Natural killer cell treated with Interleukin-12 subunit alpha and Interleukin-12 subunit beta and Interleukin-15 and Interleukin-18, amount 100 ng/mL, for 72 hours (primary cell): ENCODE measurements around the gene ARRDC2. TPM values are rescaled to one million over a fixed set of nuclear protein-coding genes. Genes with fewer than 3 reads are reported as not detected.
A peak's percentile ranks its signal among the peaks of the same experiment; 100 is the strongest.

Source experiments
- ATAC-seq, 2 donors: fragments of 150-1000 bp; cut with Tn5 transposase in 1 of 2; sonication (Bioruptor Pico), chemical (Tn5 transposase) in 1 of 2; 2 replicates each; pipeline ENCODE4 v1.10.0; 2021
- DNase-seq: peaks from one replicate; pipeline ENCODE4 v3.0.0; 2022; ENCODE audit warnings: low spot score
- H3K27ac Mint-ChIP-seq, 2 donors: 1 replicate in 1 of 2; 2 replicates in 1 of 2; pipeline ENCODE4 v1.8.0; 2022; ENCODE audit warnings: mixed read lengths in 2 of 2, mild to moderate bottlenecking in 1 of 2, moderate library complexity in 1 of 2
- H3K27me3 Mint-ChIP-seq, 2 donors: 1 replicate in 1 of 2; 2 replicates in 1 of 2; pipeline ENCODE4 v1.8.0; 2022; ENCODE audit warnings: mixed read lengths in 2 of 2
- H3K36me3 Mint-ChIP-seq: one replicate; pipeline ENCODE4 v1.8.0; 2022; ENCODE audit warnings: mixed read lengths
- H3K4me1 Mint-ChIP-seq, 2 donors: 1 replicate in 1 of 2; 2 replicates in 1 of 2; pipeline ENCODE4 v1.8.0; 2022; ENCODE audit warnings: low read depth in 2 of 2, mixed read lengths in 2 of 2, mild to moderate bottlenecking in 1 of 2
- H3K4me3 Mint-ChIP-seq: one replicate; pipeline ENCODE4 v1.8.0; 2022; ENCODE audit warnings: mixed read lengths
- H3K9me3 Mint-ChIP-seq: 2 replicates; pipeline ENCODE4 v1.8.0; 2022; ENCODE audit warnings: mixed read lengths
- total RNA-seq, 2 donors: library from RNA; stranded (reverse); gene quantifications; one replicate each; pipeline ENCODE4 v1.2.3, GENCODE V29; 2022

The ARRDC2 gene
- total RNA-seq, 2 donors from 2014 or later = 34.0 to 34.8 TPM

DNA sequence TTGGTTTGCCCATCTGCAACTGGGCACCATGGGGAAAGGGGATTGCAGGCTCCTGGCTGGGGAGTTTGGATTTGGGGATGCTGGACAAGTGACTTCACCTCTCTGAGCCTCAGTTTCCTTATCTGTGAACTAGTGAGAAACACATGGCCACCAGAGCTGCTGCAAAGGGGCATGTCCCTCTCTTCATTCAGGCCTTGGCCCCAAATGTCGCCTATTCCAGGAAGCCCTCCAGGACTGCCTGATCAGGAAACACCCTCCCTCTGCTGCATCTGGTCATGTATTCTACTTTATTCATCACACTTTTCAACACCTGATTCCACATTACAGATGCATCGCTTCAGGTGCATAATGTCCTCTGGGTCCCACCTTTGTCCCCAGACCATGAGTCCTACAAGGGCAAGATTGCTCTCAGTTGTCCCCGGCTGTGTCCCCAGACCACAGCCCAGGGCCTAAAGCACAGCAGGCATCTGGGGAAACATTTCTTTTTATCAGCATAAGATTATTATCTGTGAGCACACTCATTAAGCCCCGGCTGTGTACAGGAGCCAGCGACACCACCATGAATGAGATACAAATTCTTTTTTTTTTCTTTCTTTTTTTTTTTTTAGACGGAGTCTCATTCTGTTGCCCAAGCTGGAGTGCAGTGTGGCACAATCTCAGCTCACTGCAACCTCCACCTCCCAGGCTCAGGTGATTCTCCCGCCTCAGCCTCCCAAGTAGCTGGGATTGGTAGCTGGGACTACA is 37.5 kb downstream of the ARRDC2 start:
- DNase-seq = no peak
- Mint-ChIP-seq H3K27me3 (peaks cover 18 to 20% of the 10 kb centered on the region in 2 donors), H3K9me3 (no peaks in the 10 kb centered on the region), H3K4me3 (peak overlapping the region; percentile 78), H3K36me3 (no peaks in the 10 kb centered on the region), H3K4me1 (peaks cover 43 to 50% of the 10 kb centered on the region in 2 donors), H3K27ac (peak overlapping the region; percentile 70 to 84)
- no peak for ATAC-seq

DNA sequence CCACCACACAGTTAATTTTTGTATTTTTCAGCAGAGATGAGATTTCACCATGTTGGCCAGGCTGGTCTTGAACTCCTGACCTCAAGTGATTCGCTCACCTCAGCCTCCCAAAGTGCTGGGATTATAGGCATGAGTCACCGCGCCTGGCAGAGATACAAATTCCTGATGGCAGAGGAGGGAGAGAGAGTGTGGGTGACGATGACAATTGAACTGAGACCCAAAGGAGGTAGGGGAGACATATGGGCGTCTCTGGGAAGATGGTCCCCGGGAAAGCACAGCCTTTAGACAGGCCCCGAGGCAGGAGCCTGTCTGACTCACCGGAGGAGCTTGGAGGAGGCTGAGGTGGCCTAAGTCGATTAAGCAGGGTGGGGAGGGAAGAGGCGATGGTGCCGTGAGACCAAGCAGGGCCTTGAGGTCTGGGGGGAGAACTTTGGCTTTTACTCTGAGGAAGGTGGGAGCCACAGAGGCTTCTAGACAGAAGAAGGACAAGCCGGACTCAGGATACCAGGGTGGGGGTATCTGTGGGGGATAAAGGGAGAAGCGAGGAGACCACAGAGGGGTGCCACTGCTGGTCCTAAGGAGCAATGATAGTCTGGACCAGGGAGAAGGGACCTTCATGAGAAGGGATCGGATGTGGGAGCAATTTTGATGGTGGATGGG is 38.2 kb downstream of the ARRDC2 start:
- H3K4me3 Mint-ChIP-seq = peak overlapping the region; percentile 78
- H3K4me1 Mint-ChIP-seq = peaks cover 44 to 51% of the 10 kb centered on the region in 2 donors
- ATAC-seq = no peak
- peak overlapping the region in 1 of 2 donors; percentile 70 for H3K27ac Mint-ChIP-seq
- no peaks in the 10 kb centered on the region for H3K9me3 Mint-ChIP-seq
- no peaks in the 10 kb centered on the region for H3K36me3 Mint-ChIP-seq
- DNase-seq = no peak
- peaks cover 18 to 20% of the 10 kb centered on the region in 2 donors for H3K27me3 Mint-ChIP-seq

DNA sequence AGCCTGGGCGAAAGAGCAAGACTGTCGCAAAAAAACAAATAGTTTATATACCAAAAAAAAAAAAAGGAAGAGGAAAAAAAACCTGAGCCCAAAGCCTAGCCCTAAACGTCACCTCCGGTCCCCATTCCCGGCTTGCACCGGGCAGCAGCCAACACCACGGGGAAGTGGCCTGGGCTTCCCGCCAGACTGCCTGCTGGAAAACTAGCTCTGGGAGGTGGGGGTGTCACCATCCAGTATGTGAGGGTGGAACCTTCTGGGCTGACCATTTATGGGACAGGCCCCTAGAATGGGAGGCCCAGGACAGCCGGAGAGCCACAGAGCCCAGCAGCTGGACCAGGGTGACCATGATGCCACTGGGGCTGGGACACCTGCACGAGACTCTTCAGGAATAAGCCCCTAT is 41.4 kb downstream of the ARRDC2 start:
- no peaks in the 10 kb centered on the region for H3K9me3 Mint-ChIP-seq
- ATAC-seq (no peak), DNase-seq (no peak)
- H3K4me3 Mint-ChIP-seq = no peak overlapping the region
- peaks cover 31 to 36% of the 10 kb centered on the region in 2 donors for H3K4me1 Mint-ChIP-seq
- H3K27ac Mint-ChIP-seq = no peak overlapping the region
- H3K36me3 Mint-ChIP-seq = no peaks in the 10 kb centered on the region
- H3K27me3 Mint-ChIP-seq = peaks cover 8 to 16% of the 10 kb centered on the region in 2 donors

DNA sequence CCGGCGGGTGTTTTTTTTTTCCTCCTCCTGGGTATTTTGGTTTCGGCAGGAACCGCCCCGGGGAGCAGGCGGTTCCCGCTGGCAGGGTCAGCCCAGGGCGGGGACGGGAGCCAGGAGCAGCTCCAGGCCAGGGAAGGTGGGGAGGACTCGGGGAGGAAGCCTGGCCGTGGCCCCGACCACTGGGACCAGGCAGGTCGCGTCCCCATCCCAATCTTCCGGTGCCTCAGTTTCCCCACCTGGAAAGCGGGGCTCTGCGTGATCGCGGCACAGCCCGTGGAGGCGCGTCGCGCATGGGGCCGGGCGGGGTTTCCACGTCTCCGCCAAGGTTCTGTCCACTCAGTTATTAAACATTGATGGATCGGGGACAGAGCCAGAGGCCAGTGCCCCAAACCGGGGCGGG is 43.9 kb downstream of the ARRDC2 start:
- ATAC-seq (no peak), DNase-seq (no peak)
- H3K9me3 Mint-ChIP-seq = no peaks in the 10 kb centered on the region
- no peaks in the 10 kb centered on the region for H3K36me3 Mint-ChIP-seq
- H3K4me3 Mint-ChIP-seq = no peak overlapping the region
- peaks cover 8 to 13% of the 10 kb centered on the region in 2 donors for H3K27me3 Mint-ChIP-seq
- H3K27ac Mint-ChIP-seq = no peak overlapping the region
- H3K4me1 Mint-ChIP-seq = peaks cover 10 to 21% of the 10 kb centered on the region in 2 donors

DNA sequence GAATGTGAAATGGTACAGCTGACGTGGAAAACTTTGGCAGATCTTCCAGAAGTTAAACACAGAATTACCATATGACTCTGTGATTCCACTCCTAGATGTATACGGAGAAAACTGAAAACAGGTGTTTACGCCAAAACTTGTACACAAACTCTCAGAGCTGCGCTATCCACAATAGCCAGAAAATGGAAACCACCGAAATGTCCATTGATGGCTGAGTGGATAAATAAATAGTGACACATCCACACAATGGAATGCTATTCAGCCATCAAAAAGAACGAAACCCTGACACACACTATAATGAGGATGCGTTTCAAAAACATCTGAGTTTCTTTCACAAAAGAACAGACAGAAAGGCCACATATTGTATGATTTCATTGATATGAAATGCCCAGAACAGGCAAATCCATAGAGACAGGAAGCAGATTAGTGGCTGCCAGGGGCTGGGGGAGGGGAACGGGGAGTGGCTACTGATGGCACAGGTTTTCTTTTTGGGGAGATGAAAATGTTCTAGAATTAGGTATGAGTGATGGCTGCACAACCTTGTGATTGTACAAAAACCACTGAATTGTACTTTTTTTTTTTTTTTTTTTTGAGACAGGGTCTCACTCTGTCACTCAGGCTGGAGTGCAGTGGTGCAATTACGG is 45.7 kb downstream of the ARRDC2 start:
- Mint-ChIP-seq H3K27ac (no peak overlapping the region), H3K36me3 (no peaks in the 10 kb centered on the region), H3K27me3 (peaks cover 8 to 10% of the 10 kb centered on the region in 2 donors), H3K9me3 (no peaks in the 10 kb centered on the region), H3K4me1 (peaks cover 17 to 27% of the 10 kb centered on the region in 2 donors), H3K4me3 (no peak overlapping the region)
- DNase-seq (no peak), ATAC-seq (no peak)

DNA sequence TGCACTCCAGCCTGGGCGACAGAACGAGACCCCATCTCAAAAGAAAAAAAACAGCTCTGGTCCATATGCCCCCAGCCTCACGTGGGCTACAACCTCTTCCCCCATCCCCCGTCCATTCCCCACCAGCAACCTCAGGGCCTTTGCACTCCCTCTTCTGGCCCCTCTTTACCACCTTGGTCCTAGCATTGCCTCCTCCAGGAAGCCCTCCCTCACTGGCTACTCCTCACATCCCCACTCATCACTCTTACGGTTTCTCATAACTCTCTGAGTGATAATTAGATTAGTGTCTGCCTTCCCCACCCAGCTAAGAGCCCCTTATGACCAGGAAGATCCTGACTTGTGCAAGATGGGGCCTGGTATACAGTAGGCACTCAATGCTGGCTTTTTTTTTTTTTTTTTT is 48.0 kb downstream of the ARRDC2 start:
- Mint-ChIP-seq H3K27ac (no peak overlapping the region), H3K4me1 (peaks cover 8 to 19% of the 10 kb centered on the region in 2 donors), H3K4me3 (no peak overlapping the region), H3K36me3 (no peaks in the 10 kb centered on the region), H3K27me3 (peaks cover 0 to under 1% of the 10 kb centered on the region in 2 donors), H3K9me3 (no peaks in the 10 kb centered on the region)
- no peak for DNase-seq
- no peak for ATAC-seq

DNA sequence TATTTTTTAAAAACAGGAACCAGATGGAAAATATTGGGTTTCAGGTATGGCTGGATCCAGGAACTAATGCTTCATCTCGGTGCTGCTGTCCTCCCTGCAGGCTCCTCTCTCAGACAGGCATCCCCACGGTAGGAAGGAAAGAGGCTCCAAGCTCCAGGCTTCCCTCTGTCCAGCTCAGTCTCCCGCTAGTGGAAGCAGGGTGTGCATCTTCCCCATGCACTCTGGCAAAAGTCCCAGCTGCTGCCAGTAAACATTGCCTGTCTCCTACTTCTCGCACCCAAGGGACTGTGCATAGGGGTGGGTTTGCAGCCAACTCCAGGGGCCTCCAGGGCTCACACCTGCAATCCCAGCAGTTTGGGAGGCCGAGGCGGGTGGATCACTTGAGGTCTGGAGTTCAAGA is 49.6 kb downstream of the ARRDC2 start:
- peak overlapping the region; percentile 61 to 83 for H3K27ac Mint-ChIP-seq

DNA sequence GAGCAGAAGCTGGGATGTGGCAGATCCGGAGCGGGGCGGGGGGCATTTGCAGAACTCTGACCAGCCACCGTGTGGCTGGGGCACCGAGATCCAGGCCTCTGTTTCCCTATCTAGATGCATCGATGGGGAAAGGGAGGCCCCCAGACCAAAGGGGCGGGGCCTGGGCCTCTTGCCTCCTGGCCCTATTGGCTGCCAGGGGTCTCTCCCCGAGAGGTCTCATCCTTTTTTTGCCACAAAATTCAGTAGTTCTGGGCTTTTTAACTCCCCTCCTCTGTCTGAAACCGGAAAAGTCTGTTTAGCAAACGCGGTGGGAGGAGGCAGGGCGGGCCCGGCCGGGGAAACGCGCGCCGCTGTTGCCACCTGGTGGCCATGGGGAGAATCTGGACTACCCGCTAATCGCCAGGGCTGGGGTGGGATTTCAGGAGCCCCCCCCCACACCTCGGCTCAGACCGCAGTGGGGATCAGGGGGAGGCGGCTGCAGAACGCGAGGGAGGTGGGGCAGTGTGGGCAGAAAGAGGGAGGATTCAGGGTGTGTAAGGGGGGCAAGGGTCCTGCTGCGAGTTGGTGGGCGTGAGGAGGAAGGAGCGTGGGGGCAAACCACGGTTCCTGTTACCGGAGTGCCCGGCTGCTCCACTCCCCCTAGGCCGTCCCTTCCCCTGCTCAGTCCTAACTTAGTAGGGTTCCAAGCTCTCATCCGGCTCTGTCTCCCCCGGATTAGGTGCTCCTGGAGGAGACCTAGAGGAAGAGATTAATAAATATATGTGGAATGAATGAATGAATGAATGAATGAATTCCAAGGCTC is 50.4 kb downstream of the ARRDC2 start:
- H3K4me3 Mint-ChIP-seq = peak overlapping the region; percentile 42
- DNase-seq (peak; percentile 85), ATAC-seq (peak; percentile 88 to 94)
- no peaks in the 10 kb centered on the region for H3K36me3 Mint-ChIP-seq
- H3K27ac Mint-ChIP-seq = peak overlapping the region; percentile 61 to 83
- no peaks in the 10 kb centered on the region for H3K27me3 Mint-ChIP-seq
- H3K9me3 Mint-ChIP-seq = no peaks in the 10 kb centered on the region
- peaks cover 8 to 14% of the 10 kb centered on the region in 2 donors for H3K4me1 Mint-ChIP-seq

More for the DNA sequence above, 49.6 kb downstream of the ARRDC2 start:
- Mint-ChIP-seq H3K9me3 (no peaks in the 10 kb centered on the region), H3K36me3 (no peaks in the 10 kb centered on the region), H3K4me3 (no peak overlapping the region), H3K4me1 (peaks cover 8 to 17% of the 10 kb centered on the region in 2 donors), H3K27me3 (no peaks in the 10 kb centered on the region)
- ATAC-seq = no peak
- no peak for DNase-seq

DNA sequence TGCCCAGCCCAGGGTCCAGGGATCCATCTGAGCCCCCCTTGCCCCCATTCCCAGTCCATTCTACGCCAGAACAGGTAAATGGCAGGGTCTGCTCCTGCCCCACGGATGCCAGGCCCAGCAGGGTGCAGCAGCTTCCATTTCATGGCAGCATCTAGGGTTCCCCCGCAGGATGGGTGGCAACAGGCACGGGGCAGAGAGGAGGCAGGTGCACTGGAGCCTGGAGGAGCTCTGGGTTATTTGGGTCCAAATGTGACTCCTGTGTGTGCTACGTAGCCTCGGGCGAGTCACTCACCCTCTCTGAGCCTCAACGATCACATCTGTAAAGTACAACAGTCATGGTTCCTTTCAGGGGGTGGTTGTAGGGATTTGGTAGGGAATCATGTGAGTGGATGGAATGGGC is 51.3 kb downstream of the ARRDC2 start:
- Mint-ChIP-seq H3K27me3 (no peaks in the 10 kb centered on the region), H3K4me1 (peaks cover 8 to 11% of the 10 kb centered on the region in 2 donors)

DNA sequence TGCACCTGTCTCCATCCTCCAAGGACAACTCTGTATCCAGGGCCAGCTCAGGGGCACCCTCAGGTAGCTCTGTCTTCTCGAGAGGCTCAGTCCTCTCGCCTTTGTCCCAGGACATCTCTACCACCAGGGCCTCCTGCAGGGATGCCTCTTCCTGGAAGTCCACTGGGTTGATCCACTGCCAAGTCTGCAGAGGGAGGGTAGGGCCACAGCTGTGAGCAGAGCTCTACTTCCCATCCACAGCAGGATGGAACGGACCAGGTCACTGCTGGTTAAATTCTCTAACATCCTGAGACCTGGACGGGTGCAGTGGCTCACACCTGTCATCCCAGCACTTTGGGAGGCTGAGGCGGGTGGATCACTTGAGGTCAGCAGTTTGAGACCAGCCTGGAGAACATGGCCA is 51.9 kb downstream of the ARRDC2 start:
- no peak for ATAC-seq
- H3K36me3 Mint-ChIP-seq = no peaks in the 10 kb centered on the region

More for the DNA sequence above, 51.3 kb downstream of the ARRDC2 start:
- DNase-seq = no peak
- H3K27ac Mint-ChIP-seq = no peak overlapping the region
- no peaks in the 10 kb centered on the region for H3K9me3 Mint-ChIP-seq
- no peaks in the 10 kb centered on the region for H3K36me3 Mint-ChIP-seq
- H3K4me3 Mint-ChIP-seq = no peak overlapping the region
- ATAC-seq = no peak

DNA sequence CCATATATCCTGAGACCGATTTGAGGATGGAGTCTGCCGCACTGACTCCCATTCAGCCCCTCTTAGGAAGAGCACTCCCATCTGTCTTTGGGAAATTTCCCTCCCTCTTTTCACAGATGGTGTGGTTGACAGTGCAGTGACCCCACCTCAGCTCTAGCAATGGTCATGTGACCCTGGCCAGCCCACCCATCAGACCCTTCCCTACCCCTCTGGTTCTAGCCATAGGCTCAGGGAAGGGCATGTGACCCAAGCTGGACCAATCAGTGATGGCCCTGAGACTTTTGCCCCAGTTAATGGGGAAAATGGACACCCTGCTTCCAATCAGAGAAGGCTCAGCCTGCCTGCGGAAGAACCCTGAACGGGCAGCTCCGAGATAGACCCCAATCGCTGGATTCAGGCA is 52.5 kb downstream of the ARRDC2 start:
- Mint-ChIP-seq H3K36me3 (no peaks in the 10 kb centered on the region), H3K27ac (no peak overlapping the region), H3K27me3 (no peaks in the 10 kb centered on the region), H3K9me3 (no peaks in the 10 kb centered on the region), H3K4me3 (no peak overlapping the region), H3K4me1 (peaks cover 8 to 14% of the 10 kb centered on the region in 2 donors)
- ATAC-seq = no peak
- no peak for DNase-seq

More for the DNA sequence above, 51.9 kb downstream of the ARRDC2 start:
- DNase-seq = no peak
- Mint-ChIP-seq H3K9me3 (no peaks in the 10 kb centered on the region), H3K4me3 (no peak overlapping the region), H3K27ac (no peak overlapping the region), H3K27me3 (no peaks in the 10 kb centered on the region), H3K4me1 (peaks cover 8 to 11% of the 10 kb centered on the region in 2 donors)

DNA sequence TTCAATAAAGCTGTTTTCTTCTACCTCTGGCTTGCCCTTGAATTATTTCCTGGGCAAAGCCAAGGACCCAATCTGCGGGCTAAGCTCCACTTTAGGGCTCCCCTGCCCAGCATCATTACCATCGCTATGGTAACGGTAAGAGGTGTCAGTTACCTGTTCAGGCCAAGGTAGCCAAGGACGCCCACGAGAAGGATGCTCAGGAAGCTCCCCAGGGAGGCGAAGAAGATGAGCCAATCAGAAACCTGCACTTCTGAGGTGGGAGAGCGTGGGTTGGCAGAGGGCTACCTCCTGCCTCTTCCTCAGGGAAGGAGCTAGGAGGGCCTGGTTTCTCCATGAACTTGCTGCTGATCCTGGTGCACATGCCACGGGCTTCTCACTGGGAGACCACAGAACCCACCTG is 54.1 kb downstream of the ARRDC2 start:
- Mint-ChIP-seq H3K9me3 (no peaks in the 10 kb centered on the region), H3K27me3 (no peaks in the 10 kb centered on the region), H3K36me3 (no peaks in the 10 kb centered on the region), H3K27ac (no peak overlapping the region), H3K4me1 (peaks cover 8 to 11% of the 10 kb centered on the region in 2 donors), H3K4me3 (no peak overlapping the region)
- no peak for ATAC-seq
- DNase-seq = no peak

DNA sequence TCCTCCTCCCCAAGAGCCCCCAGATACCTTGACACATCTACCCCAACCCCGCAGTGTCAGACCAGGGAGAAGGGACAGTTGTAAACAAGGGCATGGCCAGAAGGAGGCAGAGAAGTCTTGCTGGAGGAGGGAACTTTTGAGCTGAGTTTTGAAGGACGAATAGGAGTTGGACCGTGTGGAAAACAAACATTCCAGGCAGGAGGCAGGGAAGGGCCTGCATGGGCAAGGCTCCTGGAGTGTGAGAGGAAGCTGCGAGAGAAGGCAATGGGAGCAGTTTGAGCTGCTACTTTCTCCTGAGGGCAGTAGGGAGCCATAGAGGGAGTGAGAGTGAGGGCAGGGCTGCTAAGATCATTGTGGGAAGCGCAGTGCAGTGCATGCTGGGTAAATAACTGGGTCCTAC is 55.5 kb downstream of the ARRDC2 start:
- no peak overlapping the region for H3K27ac Mint-ChIP-seq
- H3K36me3 Mint-ChIP-seq = no peaks in the 10 kb centered on the region
- no peaks in the 10 kb centered on the region for H3K27me3 Mint-ChIP-seq
- H3K4me3 Mint-ChIP-seq = no peak overlapping the region
- peaks cover 2 to 5% of the 10 kb centered on the region in 2 donors for H3K4me1 Mint-ChIP-seq
- H3K9me3 Mint-ChIP-seq = no peaks in the 10 kb centered on the region
- DNase-seq (no peak), ATAC-seq (no peak)
